Erythroblast (primary cell): ENCODE results near the gene SNRPD3.

Source experiments
- GATA1 ChIP-seq: IDR thresholded peaks from 2 replicates; pipeline ENCODE4 v1.6.1; 2011; ENCODE audit warnings: low read depth, mild to moderate bottlenecking, control low read depth, low read length, moderate library complexity
- POLR2A ChIP-seq: IDR thresholded peaks from 2 replicates; pipeline ENCODE4 v1.6.1; 2011; ENCODE audit warnings: mild to moderate bottlenecking, low read length

GRCh38 chr22:24588381-24588756 is 32.6 kb downstream of the SNRPD3 start:
- TF ChIP-seq POLR2A = no peak
- no peak for TF ChIP-seq GATA1
